Stimulated activated CD4-positive, alpha-beta T cell treated with anti-CD3 and anti-CD28 coated beads, Interleukin-1b, Interleukin-23, amount 100 ng/mL, for 48 hours (primary cell): ENCODE measurements around the gene TRIP4.

Source experiments
- DNase-seq: peaks from one replicate; pipeline ENCODE4 v3.0.0-alpha.2; 2020

TRIP4 gene

GRCh38 chr15:64452988-64453688 lies 65.5 kb downstream of the TRIP4 start:
- DNase-seq, result no peak

- no peak for DNase-seq
Measured at GRCh38 chr15:64453689-64454037, 66.0 kb downstream of the TRIP4 start.

- DNase-seq, result no peak
Measured at GRCh38 chr15:64454282-64454681, 66.6 kb downstream of the TRIP4 start.

DNA sequence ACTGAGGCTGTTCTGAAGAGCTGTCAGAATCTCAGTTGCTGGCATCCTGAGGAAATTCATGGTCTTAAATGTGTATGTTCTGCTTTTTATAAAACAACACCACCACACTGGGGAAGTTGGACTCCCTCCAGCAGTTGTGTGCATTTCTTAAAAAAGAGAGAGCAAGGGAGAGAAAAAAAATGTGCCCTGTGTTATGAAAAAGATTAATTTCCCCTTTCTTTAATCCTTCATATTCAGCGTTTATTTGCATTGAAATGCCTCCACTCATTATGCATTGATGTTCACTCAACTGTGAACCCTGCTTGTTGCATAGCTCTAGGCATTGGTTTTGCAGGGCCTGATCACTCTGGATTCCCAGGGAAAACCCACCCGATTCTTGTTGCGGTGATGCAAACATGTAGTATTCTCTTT lies 68.3 kb downstream of the TRIP4 start:
- no peak for DNase-seq

- no peak for DNase-seq
Measured at GRCh38 chr15:64456634-64457108, 69.0 kb downstream of the TRIP4 start.

DNA sequence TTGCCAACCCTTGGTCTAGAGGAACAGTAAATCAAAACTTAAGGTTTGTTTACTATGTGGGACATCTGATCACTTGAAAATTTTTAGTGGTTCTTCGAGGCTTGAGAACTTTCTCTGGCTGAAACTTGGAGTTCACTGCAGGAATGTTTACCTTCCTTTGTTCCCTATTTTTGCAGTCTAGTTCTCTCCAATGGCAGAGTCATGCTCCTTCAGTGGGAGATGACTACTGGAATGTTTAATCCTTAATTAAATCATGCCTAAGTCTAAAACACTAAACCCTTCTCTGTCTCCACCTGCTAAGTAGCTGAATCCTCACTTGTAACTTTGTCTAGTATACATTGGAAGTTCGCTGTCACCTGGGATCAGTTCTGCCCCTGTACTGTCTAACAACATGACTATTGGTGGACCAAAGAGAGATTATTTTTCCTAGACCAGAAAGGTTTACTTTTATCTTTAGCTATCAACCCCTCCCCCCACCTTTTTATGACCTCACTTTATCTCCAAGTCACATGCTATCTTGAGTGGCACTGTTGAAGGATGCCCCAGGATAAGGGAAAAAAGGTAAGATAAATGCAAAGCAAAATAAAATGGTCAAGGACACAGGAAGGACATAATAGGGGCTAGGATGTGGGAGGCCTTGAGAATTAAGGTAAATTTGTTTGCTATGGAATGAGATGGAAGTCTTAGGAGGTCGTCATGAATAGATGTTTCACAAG lies 71.6 kb downstream of the TRIP4 start:
- DNase-seq, result no peak

GRCh38 chr15:64460206-64460723 lies 72.6 kb downstream of the TRIP4 start, which contains the start of gene ZNF609:
TSS of gene ZNF609 (plus strand) at chr15:64460578. CDS start at chr15:64499420, 38,842 bp downstream.
- DNase-seq, result peak; percentile 89

DNA sequence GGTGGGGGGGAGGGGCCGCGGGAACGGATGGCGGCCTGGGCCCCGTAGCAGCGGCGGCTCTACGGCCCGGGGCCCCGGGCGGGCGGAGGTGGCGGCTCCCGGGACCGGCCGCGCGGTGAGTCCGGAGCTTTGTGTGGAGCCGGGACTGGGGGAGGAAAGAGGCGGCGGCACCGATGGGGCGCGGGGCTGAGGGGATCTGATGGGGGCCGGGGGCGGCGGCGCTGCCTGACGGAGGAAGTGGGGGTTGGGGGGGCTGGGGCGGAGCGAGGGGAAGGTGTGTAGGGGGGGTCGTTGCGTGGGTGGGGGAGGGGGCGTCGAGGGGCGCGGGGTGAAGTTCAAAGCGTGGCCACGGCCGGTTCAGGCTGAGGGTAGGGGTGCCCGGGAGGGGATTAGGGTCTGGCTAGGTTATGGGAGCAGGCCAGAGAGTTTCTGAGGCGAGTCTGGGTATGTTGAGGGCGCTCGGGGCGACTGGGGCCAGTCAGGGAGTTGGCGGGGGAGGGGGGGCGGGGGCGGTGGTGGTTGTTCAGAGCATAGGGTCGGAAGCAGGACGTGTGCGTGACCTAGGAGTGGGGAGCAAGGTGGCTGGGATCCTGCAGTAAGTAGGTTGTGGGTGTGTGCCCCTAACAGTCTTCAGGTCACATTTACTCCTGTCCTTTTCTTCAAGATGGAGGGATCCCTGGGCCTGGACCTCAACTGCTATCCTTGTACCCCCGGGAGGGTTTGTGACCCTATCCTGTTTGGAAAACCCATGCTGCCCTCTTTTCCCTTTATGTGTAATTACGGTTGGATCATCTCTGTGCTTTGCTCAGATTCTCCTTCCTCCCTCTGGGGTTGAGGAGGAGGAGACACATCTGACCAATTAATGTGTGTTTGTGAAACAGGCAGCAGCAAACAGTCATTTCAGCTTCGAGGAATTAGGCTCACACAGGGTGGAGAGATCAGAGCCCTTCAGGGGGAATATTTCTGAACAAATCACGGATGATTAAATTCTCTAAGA lies 73.4 kb downstream of the TRIP4 start:
- peak; percentile 31 for DNase-seq

DNA sequence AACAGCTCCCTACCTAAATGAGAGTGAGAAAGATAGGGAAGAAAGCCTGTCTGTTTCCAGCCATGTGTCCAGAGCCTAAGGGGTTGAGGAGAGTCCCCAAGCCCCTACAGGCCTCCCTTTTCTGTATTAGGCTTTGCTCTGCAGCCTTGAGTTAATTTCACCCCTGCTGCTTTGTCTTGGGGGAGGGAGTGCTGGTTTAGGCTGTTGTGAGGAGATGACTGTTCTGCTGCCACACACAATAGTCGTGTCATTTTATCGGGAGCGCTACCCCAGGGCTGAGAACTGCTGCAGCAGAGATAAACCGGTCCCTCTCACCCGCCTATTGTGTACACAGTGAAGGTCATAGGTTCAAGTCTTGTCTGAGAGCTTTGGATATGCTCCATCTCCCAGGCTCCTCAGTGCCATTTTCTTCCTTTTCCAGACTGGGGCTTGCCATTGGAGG lies 74.1 kb downstream of the TRIP4 start:
- peak; percentile 49 for DNase-seq

- DNase-seq, result no peak
Measured at GRCh38 chr15:64462492-64462891, 74.9 kb downstream of the TRIP4 start.

- DNase-seq, result no peak
Measured at GRCh38 chr15:64464276-64465005, 76.8 kb downstream of the TRIP4 start.

DNA sequence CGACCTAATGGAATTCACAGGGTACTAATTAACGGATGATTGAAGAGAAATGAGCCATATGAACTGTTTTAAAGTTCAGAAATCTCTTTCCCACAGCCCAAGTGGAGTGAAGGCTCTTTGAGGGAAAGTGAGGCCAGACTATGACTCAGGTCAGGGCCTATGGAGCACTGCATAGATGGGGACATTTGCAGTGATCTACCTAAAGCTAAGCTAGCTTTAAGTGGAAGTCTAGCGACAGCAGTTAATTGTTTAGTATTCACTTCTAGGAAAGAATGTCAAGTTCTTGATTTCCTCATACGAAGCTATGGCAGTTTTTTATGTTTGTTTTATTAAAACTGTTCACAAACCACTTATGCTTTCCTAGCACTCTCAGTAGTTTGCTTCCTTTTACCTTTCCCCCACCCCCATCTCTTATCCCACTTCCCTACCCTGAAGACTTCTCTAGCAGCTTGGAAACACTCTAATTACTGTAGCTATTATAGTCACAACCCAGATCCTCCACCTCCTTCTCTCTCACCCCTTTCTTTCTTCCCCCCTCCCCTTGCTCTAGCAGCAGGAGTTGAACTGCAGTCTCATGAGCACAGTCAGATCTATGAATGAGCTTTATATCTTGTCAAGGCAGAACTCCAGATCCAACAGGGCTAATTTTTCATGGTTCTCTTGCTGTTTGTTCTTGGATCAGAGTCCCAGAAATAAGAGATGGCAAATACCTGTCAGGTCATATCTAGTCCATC lies 78.9 kb downstream of the TRIP4 start:
- DNase-seq, result no peak

DNA sequence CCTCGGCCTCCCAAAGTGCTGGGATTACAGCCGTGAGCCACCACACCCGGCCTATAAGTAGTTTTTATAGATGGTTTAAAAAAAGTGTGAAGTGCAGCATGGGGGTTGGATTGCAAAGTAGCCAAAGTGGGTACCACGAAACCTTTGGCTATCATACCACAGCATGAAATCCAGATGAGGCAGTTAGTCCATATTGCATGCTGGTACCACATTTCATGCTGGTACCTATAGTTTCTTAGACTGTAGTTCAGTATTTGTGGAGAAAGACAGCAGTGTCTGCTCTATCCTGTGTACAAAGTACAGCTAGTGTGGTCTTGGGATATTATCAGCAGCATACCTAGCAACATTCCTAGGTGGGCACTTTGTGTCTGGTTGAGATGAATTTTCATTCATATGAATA lies 84.5 kb downstream of the TRIP4 start:
- no peak for DNase-seq

- no peak for DNase-seq
Measured at GRCh38 chr15:64474846-64475245, 87.2 kb downstream of the TRIP4 start.

DNA sequence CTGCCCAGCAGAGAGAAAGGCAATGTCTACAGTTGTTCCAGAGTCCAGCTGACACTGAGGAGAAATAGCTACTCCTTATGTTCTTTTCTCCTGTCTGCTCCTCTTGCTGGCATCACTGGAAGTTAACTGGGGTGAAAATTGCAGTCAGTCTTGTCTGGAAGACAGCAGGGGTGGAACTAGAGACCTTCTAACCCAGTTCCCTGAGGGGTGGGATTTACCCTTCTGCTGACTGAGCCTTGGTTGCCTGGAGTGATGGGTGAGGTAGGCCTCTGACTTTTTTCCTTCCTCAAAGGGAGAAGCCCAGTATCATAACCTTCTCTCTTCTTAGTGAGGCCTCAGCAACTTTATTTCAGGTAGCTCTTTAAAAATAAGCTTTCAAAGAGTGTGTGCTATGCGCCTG lies 88.9 kb downstream of the TRIP4 start:
- DNase-seq, result no peak

DNA sequence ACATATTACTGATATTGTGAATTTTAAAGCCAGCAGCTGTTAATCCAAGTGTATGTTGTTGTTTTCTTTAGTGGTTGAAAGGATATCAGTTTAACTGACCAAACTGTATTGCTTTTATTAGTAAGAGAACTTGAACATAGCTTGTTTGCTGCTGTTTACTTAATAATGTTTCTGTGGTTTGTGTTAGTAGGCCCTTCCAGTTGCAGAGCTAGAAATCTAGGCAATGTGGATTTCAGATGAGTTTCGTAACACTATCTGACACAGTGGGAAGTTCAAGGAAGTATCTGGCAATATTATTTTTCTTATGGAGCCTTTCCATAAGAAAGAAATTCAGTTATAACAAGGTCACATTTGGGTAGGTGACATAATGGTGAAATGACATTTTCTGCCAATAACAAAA lies 91.2 kb downstream of the TRIP4 start:
- no peak for DNase-seq

- no peak for DNase-seq
Measured at GRCh38 chr15:64480891-64481290, 93.3 kb downstream of the TRIP4 start.

DNA sequence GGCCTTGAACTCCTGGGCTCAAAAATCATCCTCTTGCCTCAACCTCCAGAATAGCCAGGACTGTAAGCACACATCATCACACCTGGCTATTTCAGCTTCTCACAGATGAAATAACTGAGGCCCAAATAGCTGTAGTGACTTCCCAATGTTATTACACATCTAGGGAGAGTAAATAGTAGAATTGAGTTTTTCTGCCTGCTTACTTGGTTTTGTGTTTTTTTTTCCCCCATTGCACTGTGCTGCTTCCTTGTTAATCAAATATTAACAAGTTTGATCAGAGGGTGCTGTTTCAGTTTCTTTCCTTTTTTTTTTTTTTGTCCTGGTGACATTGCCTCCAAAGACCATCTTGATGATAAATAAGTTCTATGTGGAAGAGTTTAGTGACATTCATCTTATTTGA lies 96.1 kb downstream of the TRIP4 start:
- no peak for DNase-seq

DNA sequence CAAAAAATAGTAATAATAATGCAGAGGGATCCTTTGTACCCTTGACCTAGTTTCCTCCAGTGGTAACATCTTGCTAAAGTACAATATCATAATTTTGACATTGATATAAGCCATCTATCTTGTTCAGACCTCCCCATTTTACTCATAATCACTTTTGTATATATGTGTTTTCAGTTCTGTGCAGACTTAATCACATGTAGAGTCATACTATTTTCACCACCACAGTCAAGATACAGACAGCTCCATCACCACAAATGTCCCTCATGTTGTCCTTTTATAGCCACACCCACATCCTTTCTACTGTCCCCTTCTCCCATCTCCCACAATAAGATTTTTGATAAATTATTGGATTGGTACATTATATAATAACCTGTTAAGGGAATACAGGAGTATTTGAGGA lies 98.2 kb downstream of the TRIP4 start:
- DNase-seq, result no peak

- DNase-seq, result no peak
Measured at GRCh38 chr15:64490598-64491259, 103.1 kb downstream of the TRIP4 start.

- no peak for DNase-seq
Measured at GRCh38 chr15:64493641-64494040, 106.0 kb downstream of the TRIP4 start.
